Measurements from ENCODE around the gene MYL9. TPM values are rescaled to one million over a fixed set of nuclear protein-coding genes. Genes with fewer than 3 reads are reported as not detected.

Gene MYL9
- total RNA-seq (2014; rRNA removed; shearing (Covaris generic)) (23.5 and 29.7 TPM in 2 replicates), polyA plus RNA-seq (2016; fragmentation: Nextera tagmentation; extraction: Ambion mirVana) (100 and 123 TPM in 2 replicates)
- long read RNA-seq, transcript MYL9-201 (4 exons, 2,821 nt), result major isoform, 12 of 19 reads
- long read RNA-seq, partial matches to known transcripts, result 6 of 19 reads
- long read RNA-seq, other reads (novel, unspliced or antisense), result 1 of 19 reads

DNA sequence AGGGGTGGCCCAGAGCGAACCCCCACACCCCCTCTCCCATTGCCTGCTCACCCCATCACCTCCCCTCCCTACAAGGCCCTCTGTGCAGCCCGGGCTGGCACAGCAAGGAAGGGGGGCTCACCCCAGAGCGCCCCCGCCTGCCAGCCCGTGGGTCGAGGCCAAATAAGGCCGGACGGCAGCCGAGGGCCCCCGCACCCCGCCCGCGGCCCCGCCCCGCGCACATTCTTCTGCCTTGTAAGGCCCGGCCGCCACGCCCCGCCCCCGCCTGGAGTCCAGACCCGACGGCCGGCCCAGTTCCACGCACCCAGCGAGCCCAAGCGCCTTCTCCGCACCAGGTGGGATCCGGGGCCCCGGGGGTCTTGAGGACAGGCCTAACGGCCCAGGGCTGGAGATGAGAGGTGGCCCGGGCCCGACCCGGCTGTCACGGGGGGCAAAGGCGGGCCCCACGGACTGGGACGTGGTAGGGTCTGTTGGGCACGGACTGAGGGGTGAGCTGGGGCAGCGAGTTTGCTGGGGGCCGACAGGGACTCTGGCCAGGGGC is at the start of gene MYL9:
Gene MYL9, plus strand, starts transcription at position 293 of the 541 bp plus-strand sequence. CDS start 3,366 bp downstream, outside the sequence.
- peak within 1 kb of the TSS; percentile 95 for H3K4me2 ChIP-seq
- Mint-ChIP-seq H3K27ac (no peak within 1 kb of the TSS), H3K9me3 (no peaks in the 10 kb centered on the region), H3K4me3 (peak within 1 kb of the TSS; percentile 72), H3K27me3 (ENCODE audit: insufficient read depth, low read depth, poor library complexity) (peaks cover 11% of the 10 kb centered on the region), H3K4me1 (peaks cover 34% of the 10 kb centered on the region), H3K36me3 (ENCODE audit: low read depth) (peaks cover 21% of the 10 kb centered on the region)
- no peaks in the 10 kb centered on the region for H3K27me3 ChIP-seq (ENCODE audit: insufficient read depth)
- DNase-seq (ENCODE audit: low spot score) (peak; percentile 75), ATAC-seq (peak; percentile 65)
- peak within 1 kb of the TSS; percentile 39; the same call in 1 of the 2 replicates for H3K27ac ChIP-seq (ENCODE audit: low read depth)
- peak; percentile 50 for TF ChIP-seq POLR2AphosphoS5 (IDR thresholded peaks at IDR 0.05; ENCODE audit: low read depth)
- no peak for TF ChIP-seq ZNF114 (CRISPR knock-in tag; IDR thresholded peaks at IDR 0.05)
- TF ChIP-seq, protein P1, sequence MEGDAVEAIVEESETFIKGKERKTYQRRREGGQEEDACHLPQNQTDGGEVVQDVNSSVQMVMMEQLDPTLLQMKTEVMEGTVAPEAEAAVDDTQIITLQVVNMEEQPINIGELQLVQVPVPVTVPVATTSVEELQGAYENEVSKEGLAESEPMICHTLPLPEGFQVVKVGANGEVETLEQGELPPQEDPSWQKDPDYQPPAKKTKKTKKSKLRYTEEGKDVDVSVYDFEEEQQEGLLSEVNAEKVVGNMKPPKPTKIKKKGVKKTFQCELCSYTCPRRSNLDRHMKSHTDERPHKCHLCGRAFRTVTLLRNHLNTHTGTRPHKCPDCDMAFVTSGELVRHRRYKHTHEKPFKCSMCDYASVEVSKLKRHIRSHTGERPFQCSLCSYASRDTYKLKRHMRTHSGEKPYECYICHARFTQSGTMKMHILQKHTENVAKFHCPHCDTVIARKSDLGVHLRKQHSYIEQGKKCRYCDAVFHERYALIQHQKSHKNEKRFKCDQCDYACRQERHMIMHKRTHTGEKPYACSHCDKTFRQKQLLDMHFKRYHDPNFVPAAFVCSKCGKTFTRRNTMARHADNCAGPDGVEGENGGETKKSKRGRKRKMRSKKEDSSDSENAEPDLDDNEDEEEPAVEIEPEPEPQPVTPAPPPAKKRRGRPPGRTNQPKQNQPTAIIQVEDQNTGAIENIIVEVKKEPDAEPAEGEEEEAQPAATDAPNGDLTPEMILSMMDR (conservative IDR thresholded peaks at IDR 0.05; ENCODE audit: low read depth in 2 of 2), result peak in 1 of 2 experiments; percentile 35; a peak in 2 of 4 replicates
- no peak for TF ChIP-seq EZH2phosphoT487 (IDR thresholded peaks at IDR 0.05; ENCODE audit: unreplicated experiment)
- peaks cover 18% of the 10 kb centered on the region; the same call in 1 of the 2 replicates for H3K79me2 ChIP-seq (replicated peaks; ENCODE audit: insufficient read depth)
- H3K4me1 ChIP-seq (ENCODE audit: insufficient read depth), result peaks cover 16% of the 10 kb centered on the region
- H3F3A ChIP-seq (replicated peaks; ENCODE audit: low read depth), result 0 out of 2 replicates have a peak, but pooled peaks cover 6% of the 10 kb centered on the region
- H3K4me3 ChIP-seq, result peak within 1 kb of the TSS; percentile 82
- H2AFZ ChIP-seq, result peak within 1 kb of the TSS; percentile 1
- H3K36me3 ChIP-seq (ENCODE audit: insufficient read depth), result no peaks in the 10 kb centered on the region
- no peaks in the 10 kb centered on the region for H3K9me2 ChIP-seq (ENCODE audit: insufficient read depth)
- H4K20me1 ChIP-seq (replicated peaks; ENCODE audit: insufficient read depth), result peaks cover 4% of the 10 kb centered on the region; the same call in 1 of the 2 replicates

DNA sequence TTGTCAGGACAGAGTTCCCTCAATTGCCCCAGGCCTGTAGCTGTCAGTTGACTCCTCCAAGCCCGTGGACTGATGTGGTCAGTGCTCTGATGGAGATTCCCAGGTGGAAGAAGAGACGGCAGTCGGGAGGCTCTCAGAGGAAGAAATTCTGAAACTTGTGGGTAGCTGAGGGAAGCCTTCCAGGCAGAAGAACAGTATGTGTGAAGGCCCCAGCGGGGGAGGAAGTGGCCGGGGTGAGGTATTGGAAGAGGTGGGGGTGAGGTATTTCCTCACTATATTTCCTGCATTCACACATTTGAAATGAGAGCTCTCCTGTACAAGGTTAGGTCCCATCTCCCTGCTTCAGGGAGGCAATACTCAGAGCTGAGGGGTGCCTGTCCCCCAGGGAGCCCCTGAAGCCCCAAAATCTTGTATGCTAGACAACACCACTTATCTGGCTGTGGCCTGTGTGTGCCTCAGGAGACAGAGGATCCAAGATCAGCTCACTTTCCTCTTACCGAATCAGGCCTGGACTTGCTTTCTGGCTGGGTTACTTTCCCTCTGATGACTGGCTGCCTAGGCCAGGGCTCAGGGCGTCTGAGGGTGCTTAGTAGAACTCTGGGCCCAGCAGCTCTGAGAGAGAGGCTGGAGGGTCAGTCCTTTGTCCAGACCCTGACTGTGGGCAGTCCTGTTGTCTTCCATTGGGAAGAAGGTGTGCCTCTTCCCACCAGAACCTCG is 49.3 kb upstream of the MYL9 start:
- Mint-ChIP-seq H3K36me3 (ENCODE audit: low read depth) (peaks cover 8% of the 10 kb centered on the region; the same call in 2 of the 3 replicates), H3K9me3 (no peaks in the 10 kb centered on the region; the same call in 2 of the 3 replicates), H3K27ac (peak overlapping the region; percentile 12), H3K4me1 (peaks cover 12% of the 10 kb centered on the region), H3K4me3 (no peak overlapping the region), H3K27me3 (ENCODE audit: insufficient read depth, low read depth, poor library complexity) (peaks cover 5% of the 10 kb centered on the region)
- TF ChIP-seq POLR2AphosphoS5 (IDR thresholded peaks at IDR 0.05; ENCODE audit: low read depth) (no peak), JUNB (IDR thresholded peaks at IDR 0.05; ENCODE audit: unreplicated experiment) (no peak)
- Histone ChIP-seq H4K20me1 (replicated peaks; ENCODE audit: insufficient read depth) (peaks cover 27% of the 10 kb centered on the region), H3F3A (replicated peaks; ENCODE audit: low read depth) (no peaks in the 10 kb centered on the region), H3K9me2 (ENCODE audit: insufficient read depth) (no peaks in the 10 kb centered on the region), H3K27me3 (ENCODE audit: insufficient read depth) (no peaks in the 10 kb centered on the region), H3K36me3 (ENCODE audit: insufficient read depth) (no peaks in the 10 kb centered on the region), H3K4me1 (ENCODE audit: insufficient read depth) (peaks cover 5% of the 10 kb centered on the region), H3K4me2 (no peak overlapping the region), H3K4me3 (no peak overlapping the region), H3K79me2 (replicated peaks; ENCODE audit: insufficient read depth) (peaks cover 25% of the 10 kb centered on the region), H2AFZ (no peak overlapping the region), H3K27ac (ENCODE audit: low read depth) (0 out of 2 replicates have a peak overlapping the region, but pooled peaks have one; percentile 55)
- DNase-seq (ENCODE audit: low spot score) (no peak), ATAC-seq (no peak)

All from GM23338 (cell line).